A673 (cell line): ENCODE measurements around the gene DIP2C. TPM values are rescaled to one million over a fixed set of nuclear protein-coding genes. Genes with fewer than 3 reads are reported as not detected.

Experiments used
- BruUV-seq: library from RNA; stranded (reverse); fragments of 400-500 nt; replicated peaks from 2 replicates; lab custom pipeline; 2021; lab: Mats Ljungman, UMichigan
- CTCF ChIA-PET: fragments of 300-600 bp; sonication (Branson Sonifier 250); formaldehyde crosslinking; loops from one replicate; lab custom pipeline; 2022; ENCODE audit warnings: antibody characterized with exemption; lab: Charles Lee
- POLR2A ChIA-PET: fragments of 300-600 bp; sonication (Branson Sonifier 250); formaldehyde crosslinking; loops from one replicate; lab custom pipeline; 2022; ENCODE audit warnings: antibody characterized with exemption; ENCODE audit not compliant: low non-redundant PET; lab: Charles Lee
- DNase-seq: peaks from one replicate; pipeline ENCODE4 v3.0.0-alpha.2; 2015; ENCODE audit warnings: low spot score
- H3K27ac ChIP-seq: fragments of 200-600 bp; sonication (generic); 2 replicates; pipeline ENCODE4 v1.5.1; 2016; ENCODE audit warnings: mixed run types, low read depth, mild to moderate bottlenecking, mixed read lengths, antibody characterized with exemption, low read length; ENCODE audit not compliant: poor library complexity, severe bottlenecking
- H3K27me3 ChIP-seq: fragments of 200-600 bp; sonication (generic); replicated peaks from 2 replicates; pipeline ENCODE4 v1.6.1; 2017; ENCODE audit warnings: mixed run types, low read depth, mild to moderate bottlenecking, mixed read lengths, antibody characterized with exemption, low read length; ENCODE audit not compliant: insufficient read depth, poor library complexity
- H3K36me3 ChIP-seq: fragments of 200-600 bp; sonication (generic); 2 replicates; pipeline ENCODE4 v1.6.1; 2016; ENCODE audit warnings: mixed run types, mild to moderate bottlenecking, mixed read lengths, antibody characterized with exemption, low read length; ENCODE audit not compliant: insufficient read depth, poor library complexity, severe bottlenecking
- H3K4me1 ChIP-seq: fragments of 200-600 bp; sonication (generic); 2 replicates; pipeline ENCODE4 v1.6.1; 2017; ENCODE audit warnings: mixed run types, mild to moderate bottlenecking, mixed read lengths, antibody characterized with exemption, low read length; ENCODE audit not compliant: insufficient read depth, poor library complexity, severe bottlenecking
- H3K4me3 ChIP-seq: fragments of 200-600 bp; sonication (generic); 2 replicates; pipeline ENCODE4 v1.5.1; 2016; ENCODE audit warnings: low read depth, mixed run types, mild to moderate bottlenecking, mixed read lengths, low read length; ENCODE audit not compliant: poor library complexity, severe bottlenecking
- H3K9me3 ChIP-seq: fragments of 200-600 bp; sonication (generic); 2 replicates; pipeline ENCODE4 v1.6.1; 2016; ENCODE audit warnings: mixed run types, low read depth, mild to moderate bottlenecking, mixed read lengths, antibody characterized with exemption, low read length; ENCODE audit not compliant: poor library complexity, severe bottlenecking
- CTCF ChIP-seq: fragments of 300-800, 200-600 bp; sonication (generic); conservative IDR thresholded peaks from 2 replicates; pipeline ENCODE4 v1.5.1; 2017; ENCODE audit warnings: low read depth, mild to moderate bottlenecking, antibody characterized with exemption, low read length, moderate library complexity, mixed read lengths
- EZH2 ChIP-seq: fragments of 200-600 bp; sonication (generic); IDR thresholded peaks from 2 replicates; pipeline ENCODE4 v1.6.1; 2017; ENCODE audit warnings: borderline replicate concordance, low read depth, mild to moderate bottlenecking, mixed read lengths, antibody characterized with exemption, low read length; ENCODE audit not compliant: poor library complexity, severe bottlenecking
- intact Hi-C: fragments of 100-400 bp; cut with micrococcal nuclease; formaldehyde crosslinking; loops from one replicate; pipeline ENCODE4 v1.10.0; 2022; ENCODE audit not compliant: unreplicated experiment
- total RNA-seq: library from RNA; stranded (reverse); gene quantifications from 2 replicates; pipeline ENCODE4 v1.2.3, GENCODE V29; 2021

Gene DIP2C
- total RNA-seq, 1 experiment from 2014 or later: 13.2 TPM

GRCh38 chr10:685613-686012, 3.9 kb downstream of the DIP2C start:
- H3K27me3 ChIP-seq: no peaks in the 10 kb centered on the region
- BruUV-seq: no TSS peak
- H3K36me3 ChIP-seq: no peaks in the 10 kb centered on the region
- no peaks in the 10 kb centered on the region for H3K9me3 ChIP-seq
- POLR2A ChIA-PET: no interaction called here
- no peak for DNase-seq
- TF ChIP-seq CTCF: no peak
- no peak for TF ChIP-seq EZH2
- peaks cover 12% of the 10 kb centered on the region for H3K4me1 ChIP-seq
- H3K4me3 ChIP-seq: no peak overlapping the region
- intact Hi-C loops: loop anchor here (10.0 kb wide), 1 partner anchor 171 kb away; no protein-coding TSS in a partner anchor
- CTCF ChIA-PET: no interaction called here
- H3K27ac ChIP-seq: no peak overlapping the region

- Histone ChIP-seq H3K4me3 (peak overlapping the region; percentile 43), H3K27ac (peak overlapping the region; percentile 40), H3K9me3 (no peaks in the 10 kb centered on the region), H3K4me1 (peaks cover 12% of the 10 kb centered on the region), H3K36me3 (no peaks in the 10 kb centered on the region), H3K27me3 (no peaks in the 10 kb centered on the region)
- ChIA-PET POLR2A (no interaction called here), CTCF (no interaction called here)
- intact Hi-C loops: loop anchor here (10.0 kb wide), 1 partner anchor 169 kb away; no protein-coding TSS in a partner anchor
- no TSS peak for BruUV-seq
- peak; percentile 57 for DNase-seq
- TF ChIP-seq EZH2: no peak
- TF ChIP-seq CTCF: no peak; the same call in 1 of the 2 replicates
Observed at GRCh38 chr10:683448-684071, 5.9 kb downstream of the DIP2C start.

GRCh38 chr10:682931-683447, 6.5 kb downstream of the DIP2C start:
- intact Hi-C loops: loop anchor here (10.0 kb wide), 1 partner anchor 168 kb away; no protein-coding TSS in a partner anchor
- peak overlapping the region; percentile 40 for H3K27ac ChIP-seq
- peak overlapping the region; percentile 43 for H3K4me3 ChIP-seq
- no peaks in the 10 kb centered on the region for H3K36me3 ChIP-seq
- H3K27me3 ChIP-seq: no peaks in the 10 kb centered on the region
- TF ChIP-seq CTCF: no peak
- TF ChIP-seq EZH2: no peak
- peaks cover 12% of the 10 kb centered on the region for H3K4me1 ChIP-seq
- ChIA-PET CTCF (no interaction called here), POLR2A (no interaction called here)
- DNase-seq: peak; percentile 41
- BruUV-seq: no TSS peak
- no peaks in the 10 kb centered on the region for H3K9me3 ChIP-seq
